ENCODE results near the gene OR1N2.

The OR1N2 gene, protein sequence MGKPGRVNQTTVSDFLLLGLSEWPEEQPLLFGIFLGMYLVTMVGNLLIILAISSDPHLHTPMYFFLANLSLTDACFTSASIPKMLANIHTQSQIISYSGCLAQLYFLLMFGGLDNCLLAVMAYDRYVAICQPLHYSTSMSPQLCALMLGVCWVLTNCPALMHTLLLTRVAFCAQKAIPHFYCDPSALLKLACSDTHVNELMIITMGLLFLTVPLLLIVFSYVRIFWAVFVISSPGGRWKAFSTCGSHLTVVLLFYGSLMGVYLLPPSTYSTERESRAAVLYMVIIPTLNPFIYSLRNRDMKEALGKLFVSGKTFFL

GRCh38 chr9:122552812-122553211 lies at the start of gene OR1N2:
OR1N2 (plus strand) TSS chr9:122553112; CDS start chr9:122553212, 100 bp downstream.
- H3K4me3 ChIP-seq (ENCODE audit: low read depth, low read length) = no peak within 1 kb of the TSS
- no peak for TF ChIP-seq CTCF (IDR thresholded peaks at IDR 0.05; ENCODE audit: low read depth, low read length, missing control alignments)
- DNase-seq (ENCODE audit: low read depth) = no peak

DNA sequence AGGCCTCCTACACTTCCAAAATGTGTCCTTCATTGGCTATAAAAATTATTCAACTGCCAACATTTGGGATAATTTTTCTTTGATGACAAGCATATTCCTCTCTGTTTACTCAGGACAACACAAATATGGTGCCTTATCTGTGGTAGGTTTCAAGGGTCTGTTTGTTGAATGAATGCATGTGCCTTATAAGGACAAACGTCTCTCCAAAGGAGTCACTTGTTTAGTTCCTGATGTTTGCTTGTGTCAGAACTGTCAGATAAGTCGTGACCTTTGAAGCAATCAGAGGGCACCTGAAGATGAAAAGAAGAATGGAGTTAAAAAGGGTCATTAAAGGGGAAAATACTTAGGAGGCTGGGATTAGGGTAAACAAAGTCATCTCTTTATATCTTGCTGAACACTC lies 45.9 kb upstream of the OR1N2 start:
- TF ChIP-seq CTCF (IDR thresholded peaks at IDR 0.05; ENCODE audit: low read depth, low read length, missing control alignments) = no peak
- no peak overlapping the region for H3K4me3 ChIP-seq (ENCODE audit: low read depth, low read length)
- no peak for DNase-seq (ENCODE audit: low read depth)

DNA sequence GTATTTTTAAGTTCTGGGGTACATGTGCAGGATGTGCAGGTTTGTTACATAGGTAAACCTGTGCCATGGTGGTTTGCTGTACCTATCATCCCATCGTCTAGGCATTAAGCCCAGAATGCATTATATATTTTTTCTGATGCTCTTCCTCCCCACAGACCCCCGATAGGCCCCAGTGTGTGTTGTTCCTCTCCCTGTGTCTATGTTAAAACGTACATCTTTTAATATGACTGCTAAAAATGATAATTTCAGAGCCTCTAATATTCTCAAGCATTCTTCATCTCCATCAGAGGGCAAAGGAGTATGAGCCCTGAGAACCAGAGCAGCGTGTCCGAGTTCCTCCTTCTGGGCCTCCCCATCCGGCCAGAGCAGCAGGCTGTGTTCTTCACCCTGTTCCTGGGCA lies 42.4 kb upstream of the OR1N2 start, which contains the start of gene OR1J2:
TSS of gene OR1J2 (plus strand) at position 301 of the 400 bp plus-strand sequence. CDS start at position 301, 0 bp downstream.
- TF ChIP-seq CTCF (IDR thresholded peaks at IDR 0.05; ENCODE audit: low read depth, low read length, missing control alignments) = no peak
- no peak for DNase-seq (ENCODE audit: low read depth)
- no peak within 1 kb of the TSS for H3K4me3 ChIP-seq (ENCODE audit: low read depth, low read length)

DNA sequence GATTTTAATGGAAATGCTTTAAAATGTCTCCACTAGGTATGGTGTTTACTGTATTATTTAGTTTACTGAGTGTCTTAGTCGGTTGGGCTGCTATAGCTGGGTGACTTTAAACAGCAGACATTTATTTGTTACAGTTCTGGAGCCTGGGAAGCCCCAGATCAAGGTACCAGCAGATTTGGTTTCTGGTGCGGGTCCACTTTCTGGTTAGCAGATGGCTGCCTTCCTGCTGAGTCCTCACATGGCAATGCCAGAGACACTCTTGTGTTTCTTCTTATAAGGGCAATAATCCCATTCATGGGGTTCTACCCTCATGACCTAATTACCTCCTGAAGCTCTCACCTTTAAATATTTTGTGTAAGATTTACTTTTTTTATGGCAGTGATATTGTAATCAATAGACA lies 34.7 kb upstream of the OR1N2 start:
- no peak for TF ChIP-seq CTCF (IDR thresholded peaks at IDR 0.05; ENCODE audit: low read depth, low read length, missing control alignments)
- no peak for DNase-seq (ENCODE audit: low read depth)
- H3K4me3 ChIP-seq (ENCODE audit: low read depth, low read length) = no peak overlapping the region

DNA sequence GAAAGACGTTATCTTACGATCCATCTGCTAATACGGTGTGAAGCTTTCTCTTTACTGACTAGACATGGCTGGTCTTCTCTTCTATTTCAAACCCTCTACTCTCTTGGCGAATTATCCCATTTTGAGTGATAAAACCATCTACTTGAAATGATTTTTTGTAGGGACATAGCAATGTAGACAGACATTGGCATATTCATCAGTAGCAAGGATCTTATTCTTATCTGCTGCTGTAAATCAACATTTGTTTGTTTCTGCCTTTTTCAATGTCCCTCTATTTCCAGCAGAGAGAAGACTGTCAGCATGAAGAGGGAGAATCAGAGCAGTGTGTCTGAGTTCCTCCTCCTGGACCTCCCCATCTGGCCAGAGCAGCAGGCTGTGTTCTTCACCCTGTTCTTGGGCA lies 34.1 kb upstream of the OR1N2 start, which contains the start of gene OR1J4:
TSS of gene OR1J4 (plus strand) at position 301 of the 400 bp plus-strand sequence. CDS start at position 301, 0 bp downstream.
- DNase-seq (ENCODE audit: low read depth) = no peak
- H3K4me3 ChIP-seq (ENCODE audit: low read depth, low read length) = no peak within 1 kb of the TSS
- no peak for TF ChIP-seq CTCF (IDR thresholded peaks at IDR 0.05; ENCODE audit: low read depth, low read length, missing control alignments)

DNA sequence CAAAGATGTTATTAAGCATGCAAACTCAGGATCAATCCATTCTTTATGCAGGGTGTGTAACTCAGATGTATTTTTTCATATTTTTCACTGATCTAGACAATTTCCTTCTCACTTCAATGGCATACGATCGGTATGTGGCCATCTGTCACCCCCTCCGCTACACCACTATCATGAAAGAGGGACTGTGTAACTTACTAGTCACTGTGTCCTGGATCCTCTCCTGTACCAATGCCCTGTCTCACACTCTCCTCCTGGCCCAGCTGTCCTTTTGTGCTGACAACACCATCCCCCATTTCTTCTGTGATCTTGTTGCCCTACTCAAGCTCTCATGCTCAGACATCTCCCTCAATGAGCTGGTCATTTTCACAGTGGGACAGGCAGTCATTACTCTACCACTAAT lies 33.5 kb upstream of the OR1N2 start:
- no peak for TF ChIP-seq CTCF (IDR thresholded peaks at IDR 0.05; ENCODE audit: low read depth, low read length, missing control alignments)
- no peak overlapping the region for H3K4me3 ChIP-seq (ENCODE audit: low read depth, low read length)
- no peak for DNase-seq (ENCODE audit: low read depth)

DNA sequence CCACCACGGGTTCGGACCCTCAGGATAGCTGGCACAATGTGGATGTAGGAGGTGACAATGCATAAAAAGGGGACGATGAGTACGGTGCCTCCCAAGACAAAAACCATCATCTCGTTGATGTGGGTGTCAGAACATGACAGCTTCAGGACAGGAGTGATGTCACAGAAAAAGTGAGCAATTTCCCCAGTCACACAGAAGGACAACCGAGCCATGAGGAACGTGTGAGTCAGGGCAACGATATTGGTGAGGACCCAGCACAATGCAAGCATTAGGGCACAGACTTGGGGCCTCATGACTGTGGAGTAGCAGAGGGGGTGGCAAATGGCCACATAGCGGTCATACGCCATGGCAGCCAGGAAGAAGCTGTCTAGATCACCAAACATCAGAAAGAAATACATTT lies 26.3 kb upstream of the OR1N2 start:
- DNase-seq (ENCODE audit: low read depth) = no peak
- TF ChIP-seq CTCF (IDR thresholded peaks at IDR 0.05; ENCODE audit: low read depth, low read length, missing control alignments) = no peak
- H3K4me3 ChIP-seq (ENCODE audit: low read depth, low read length) = no peak overlapping the region
